Caki2 (cell line): ENCODE results near the gene SNX19. TPM values are rescaled to one million over a fixed set of nuclear protein-coding genes. Genes with fewer than 3 reads are reported as not detected.

ENCODE experiments used
- DNase-seq: peaks from one replicate; pipeline ENCODE4 v3.0.0-alpha.2; 2015; ENCODE audit warnings: low read depth
- in situ Hi-C: cut with HindIII; loops from 2 replicates; pipeline ENCODE4 v1.10.0; 2016; ENCODE audit warnings: low sequenced_read_pairs, low pct_unique_long_range_greater_than_20kb, mixed read lengths
- total RNA-seq: library from RNA; depleted of rRNA; stranded (reverse); fragments of >200 nt; shearing (Covaris generic); gene quantifications from 2 replicates; pipeline ENCODE4 v1.2.3, GENCODE V29; 2014; ENCODE audit warnings: low replicate concordance

SNX19 gene
- total RNA-seq, 1 experiment from 2014 or later: 4.5 TPM

- in situ Hi-C loops: no loop called here
- no peak for DNase-seq
Measured at GRCh38 chr11:130831506-130831905, 84.8 kb downstream of the SNX19 start.

- in situ Hi-C loops: no loop called here
- no peak for DNase-seq
Measured at GRCh38 chr11:130830566-130830965, 85.7 kb downstream of the SNX19 start.

- in situ Hi-C loops: no loop called here
- no peak for DNase-seq
Measured at GRCh38 chr11:130829920-130830511, 86.3 kb downstream of the SNX19 start.

GRCh38 chr11:130828741-130829140, 87.5 kb downstream of the SNX19 start:
- DNase-seq: no peak
- in situ Hi-C loops: no loop called here

- in situ Hi-C loops: no loop called here
- DNase-seq: peak; percentile 53
Measured at GRCh38 chr11:130827451-130828377, 88.6 kb downstream of the SNX19 start.

GRCh38 chr11:130826572-130826971, 89.7 kb downstream of the SNX19 start:
- DNase-seq: no peak
- in situ Hi-C loops: no loop called here

GRCh38 chr11:130825983-130826382, 90.3 kb downstream of the SNX19 start:
- in situ Hi-C loops: no loop called here
- DNase-seq: no peak

GRCh38 chr11:130825561-130825960, 90.7 kb downstream of the SNX19 start:
- no peak for DNase-seq
- in situ Hi-C loops: no loop called here
